Cardiac muscle cell (in vitro differentiated cells and primary cell): ENCODE measurements around the gene EBF3. TPM values are rescaled to one million over a fixed set of nuclear protein-coding genes. Genes with fewer than 3 reads are reported as not detected.
A peak's percentile ranks its signal among the peaks of the same experiment; 100 is the strongest.

ENCODE experiments used
- DNase-seq, 2 donors: peaks; one replicate each; pipeline versions ENCODE4 v3.0.0 to v3.0.0-alpha.2; 2010 to 2017; ENCODE audit warnings: low read depth in 1 of 2, low spot score in 1 of 2
- H3K27ac ChIP-seq: fragments of 200-600 bp; sonication (generic); 2 replicates; pipeline ENCODE4 v1.5.1; 2016
- H3K27me3 ChIP-seq: fragments of 200-600 bp; sonication (generic); 2 replicates; pipeline ENCODE4 v1.6.0; 2016; ENCODE audit warnings: control low read depth
- H3K36me3 ChIP-seq: fragments of 200-600 bp; sonication (generic); 2 replicates; pipeline ENCODE4 v1.5.1; 2016; ENCODE audit warnings: control low read depth
- H3K4me1 ChIP-seq: fragments of 200-600 bp; sonication (generic); 2 replicates; pipeline ENCODE4 v1.8.1; 2017; ENCODE audit warnings: low read depth, mild to moderate bottlenecking, mixed run types
- H3K4me3 ChIP-seq: fragments of 200-600 bp; sonication (generic); 2 replicates; pipeline ENCODE4 v1.5.1; 2016; ENCODE audit warnings: mild to moderate bottlenecking
- H3K9me3 ChIP-seq: fragments of 200-600 bp; sonication (generic); 2 replicates; pipeline ENCODE4 v1.5.1; 2017; ENCODE audit warnings: low read depth, mild to moderate bottlenecking, control low read depth
- polyA plus RNA-seq: library from polyadenylated mRNA; unstranded; fragments of >200 nt; fragmentation: Nextera tagmentation; extraction: Ambion mirVana; gene quantifications from 2 replicates; pipeline ENCODE4 v1.2.1, GENCODE V29; 2016
- total RNA-seq: library from RNA; depleted of rRNA; stranded (reverse); fragments of >200 nt; gene quantifications from 2 replicates; pipeline ENCODE4 v1.2.3, GENCODE V29; 2016
- TF ChIP-seq, protein P1 (sequence below): IDR thresholded peaks from 2 replicates; pipeline ENCODE4 v1.5.1; 2012; ENCODE audit warnings: low read depth, mild to moderate bottlenecking, low read length

Gene EBF3
- total and polyA plus RNA-seq, 2 experiments from 2014 or later = 0.61 to 2.8 TPM

DNA sequence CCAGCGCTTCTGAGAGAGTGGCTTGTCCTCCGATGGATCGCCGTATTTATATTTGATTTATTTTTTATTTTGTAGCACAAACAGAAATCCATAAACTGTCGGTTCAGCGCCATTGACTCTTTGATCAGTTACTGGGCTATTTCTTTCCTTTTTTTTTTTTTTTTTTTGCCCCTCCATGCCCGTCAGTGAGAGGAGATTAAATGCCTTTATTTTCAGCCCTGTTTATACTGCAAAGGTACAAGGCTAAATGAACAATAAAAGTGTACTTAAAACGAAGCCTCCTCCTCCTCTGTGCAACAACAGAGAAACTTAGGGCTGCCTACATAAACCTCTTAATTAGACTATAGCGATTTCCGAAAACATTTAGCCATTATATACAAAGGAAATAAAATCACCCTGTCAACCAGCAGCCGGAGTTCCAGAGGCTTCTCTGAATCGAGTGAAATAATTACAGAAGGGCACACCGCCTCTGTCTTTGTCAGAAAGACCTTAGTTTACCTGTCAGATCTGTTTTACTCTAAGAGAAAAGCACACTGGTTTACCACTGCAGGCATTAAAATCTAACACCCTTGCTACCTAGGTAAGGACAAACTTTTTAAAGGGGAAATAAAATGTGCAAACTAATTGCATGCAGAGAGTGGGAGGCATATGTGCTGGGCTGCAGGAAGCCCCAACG, 3.5 kb downstream of the EBF3 start:
- Histone ChIP-seq H3K27ac (no peak overlapping the region), H3K27me3 (peaks cover 98% of the 10 kb centered on the region)

DNA sequence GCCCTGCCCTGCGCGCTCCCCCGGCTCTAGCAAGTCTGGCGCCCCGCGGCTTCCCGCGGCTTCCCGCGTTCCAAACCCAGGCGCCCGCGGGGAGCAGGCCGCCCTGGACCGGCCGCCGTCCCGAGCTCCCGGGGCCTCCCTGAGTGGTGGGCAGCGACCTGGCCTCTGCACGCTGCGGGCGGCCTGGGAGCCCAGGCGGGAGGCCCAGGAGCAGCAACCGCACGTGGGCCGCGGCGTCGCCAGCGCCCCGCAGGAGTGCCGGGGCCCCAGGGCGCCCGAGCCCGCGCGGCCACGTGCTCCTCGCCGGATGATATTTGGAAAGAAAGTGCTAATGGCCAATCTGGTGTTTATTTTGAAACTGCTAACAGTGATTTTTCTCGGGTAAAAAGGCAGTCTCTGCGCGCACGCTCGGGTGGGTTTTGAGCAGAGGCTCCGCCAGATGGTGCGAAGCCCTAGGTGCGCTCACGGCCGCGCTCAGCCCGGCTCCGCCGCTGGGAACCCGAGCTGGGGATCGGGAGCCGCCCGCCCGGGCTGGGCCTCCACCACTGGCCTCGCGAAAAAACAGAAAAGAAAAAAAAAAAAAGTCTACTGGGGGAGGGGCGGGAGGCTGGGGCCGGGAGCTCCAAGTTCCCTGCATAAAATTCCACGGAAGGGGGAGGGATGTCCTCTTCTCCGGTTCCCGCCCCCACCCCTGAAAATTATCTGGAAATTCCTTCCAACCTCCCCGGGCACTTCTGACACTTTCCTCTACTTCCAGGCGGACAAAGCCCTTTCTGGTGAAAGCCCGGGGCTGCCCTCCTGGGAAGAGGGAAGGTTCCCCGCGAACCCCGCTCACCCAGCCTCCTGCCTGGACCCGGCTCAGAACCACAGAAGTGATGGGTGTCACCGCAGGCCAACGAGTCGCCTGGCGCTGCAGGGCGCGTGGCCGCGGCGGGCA, 4.3 kb downstream of the EBF3 start:
- Histone ChIP-seq H3K9me3 (no peaks in the 10 kb centered on the region), H3K27ac (no peak overlapping the region), H3K4me1 (peaks cover 17% of the 10 kb centered on the region), H3K4me3 (peak overlapping the region; percentile 15), H3K36me3 (no peaks in the 10 kb centered on the region), H3K27me3 (peaks cover 98% of the 10 kb centered on the region)
- peak; percentile 28 to 68 for DNase-seq
- TF ChIP-seq, protein P1, sequence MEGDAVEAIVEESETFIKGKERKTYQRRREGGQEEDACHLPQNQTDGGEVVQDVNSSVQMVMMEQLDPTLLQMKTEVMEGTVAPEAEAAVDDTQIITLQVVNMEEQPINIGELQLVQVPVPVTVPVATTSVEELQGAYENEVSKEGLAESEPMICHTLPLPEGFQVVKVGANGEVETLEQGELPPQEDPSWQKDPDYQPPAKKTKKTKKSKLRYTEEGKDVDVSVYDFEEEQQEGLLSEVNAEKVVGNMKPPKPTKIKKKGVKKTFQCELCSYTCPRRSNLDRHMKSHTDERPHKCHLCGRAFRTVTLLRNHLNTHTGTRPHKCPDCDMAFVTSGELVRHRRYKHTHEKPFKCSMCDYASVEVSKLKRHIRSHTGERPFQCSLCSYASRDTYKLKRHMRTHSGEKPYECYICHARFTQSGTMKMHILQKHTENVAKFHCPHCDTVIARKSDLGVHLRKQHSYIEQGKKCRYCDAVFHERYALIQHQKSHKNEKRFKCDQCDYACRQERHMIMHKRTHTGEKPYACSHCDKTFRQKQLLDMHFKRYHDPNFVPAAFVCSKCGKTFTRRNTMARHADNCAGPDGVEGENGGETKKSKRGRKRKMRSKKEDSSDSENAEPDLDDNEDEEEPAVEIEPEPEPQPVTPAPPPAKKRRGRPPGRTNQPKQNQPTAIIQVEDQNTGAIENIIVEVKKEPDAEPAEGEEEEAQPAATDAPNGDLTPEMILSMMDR = no peak

More for the DNA sequence above, 3.5 kb downstream of the EBF3 start:
- H3K9me3 ChIP-seq = no peaks in the 10 kb centered on the region
- TF ChIP-seq, protein P1 = no peak
- no peak overlapping the region for H3K4me3 ChIP-seq
- no peaks in the 10 kb centered on the region for H3K36me3 ChIP-seq
- peak in 1 of 2 donors; percentile 17 for DNase-seq
- H3K4me1 ChIP-seq = peaks cover 17% of the 10 kb centered on the region

DNA sequence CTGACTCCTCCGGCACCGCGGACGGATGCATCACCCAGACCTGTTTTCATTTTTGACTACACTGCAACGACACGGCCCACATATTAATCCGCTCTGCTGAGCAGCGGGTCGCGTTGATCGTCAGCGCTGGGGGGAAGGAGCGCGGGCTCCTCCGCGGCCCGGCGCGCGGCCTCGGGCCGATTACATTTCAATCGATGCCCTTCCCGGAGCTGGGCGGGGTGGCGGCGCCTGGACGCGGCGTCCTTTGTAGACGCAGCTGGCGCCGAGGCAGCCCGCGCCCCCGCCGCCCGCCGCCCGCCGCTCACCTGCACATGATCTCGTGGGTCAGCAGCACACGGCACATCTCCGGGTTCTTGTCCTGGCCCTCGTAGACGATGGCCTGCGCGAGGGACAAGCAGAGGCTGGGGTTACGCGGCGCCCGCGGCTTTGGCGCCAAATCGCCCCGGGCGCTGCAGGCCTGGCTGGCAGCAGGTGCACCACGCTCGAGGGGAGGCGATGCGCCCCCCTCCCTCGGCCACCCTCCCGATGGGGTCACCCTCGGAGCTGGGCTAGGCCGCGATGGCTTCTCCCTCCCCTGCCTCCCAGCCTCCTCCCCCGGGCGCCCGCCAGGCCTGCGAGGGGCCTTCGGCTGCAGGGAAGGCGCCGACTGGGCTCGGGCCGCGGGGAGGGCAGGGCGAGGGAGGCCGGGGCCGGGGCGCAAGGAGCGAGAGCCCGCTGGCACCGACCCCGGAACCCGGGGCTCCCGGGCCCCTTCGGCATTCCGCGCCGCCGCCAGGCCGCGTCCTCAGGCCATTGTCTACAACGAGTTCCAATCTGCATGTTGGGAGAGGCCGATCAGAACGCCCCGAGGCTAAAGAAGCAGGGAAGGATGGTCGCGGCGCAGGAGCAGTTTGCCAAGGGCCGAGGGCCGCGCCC, 5.2 kb downstream of the EBF3 start:
- H3K27me3 ChIP-seq = peaks cover 100% of the 10 kb centered on the region
- H3K4me1 ChIP-seq = peaks cover 17% of the 10 kb centered on the region
- no peaks in the 10 kb centered on the region for H3K9me3 ChIP-seq
- DNase-seq = peak in 1 of 2 donors; percentile 27
- peak overlapping the region; percentile 15 for H3K4me3 ChIP-seq
- TF ChIP-seq, protein P1 = no peak
- H3K36me3 ChIP-seq = no peaks in the 10 kb centered on the region
- H3K27ac ChIP-seq = no peak overlapping the region

DNA sequence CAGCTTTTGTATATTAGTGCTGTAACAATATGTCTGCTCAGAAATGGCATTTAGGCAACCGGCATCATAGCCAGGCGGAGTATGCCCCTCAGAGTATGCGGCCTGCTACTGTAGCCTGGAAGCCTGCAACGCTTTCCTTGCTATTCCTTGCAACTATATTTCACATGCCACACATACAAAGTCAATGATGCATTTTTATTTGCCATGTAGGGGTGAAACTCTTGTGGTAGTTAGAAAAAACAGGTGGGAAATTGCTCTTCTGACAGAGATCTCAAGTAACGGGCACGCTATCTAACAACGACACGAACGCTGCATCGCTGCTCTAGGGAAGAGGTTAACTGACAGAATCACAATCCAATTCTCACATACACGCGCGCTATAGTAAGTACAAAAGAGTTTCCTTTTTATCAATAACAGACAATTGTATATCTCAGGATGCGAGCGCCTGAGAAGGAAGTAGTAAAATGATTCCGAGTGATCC, 5.9 kb downstream of the EBF3 start:
- Histone ChIP-seq H3K27ac (no peak overlapping the region), H3K4me3 (peak overlapping the region; percentile 15)
- DNase-seq = peak; percentile 59 to 75

More for the DNA sequence above, 5.9 kb downstream of the EBF3 start:
- no peaks in the 10 kb centered on the region for H3K9me3 ChIP-seq
- peaks cover 17% of the 10 kb centered on the region for H3K4me1 ChIP-seq
- peaks cover 97% of the 10 kb centered on the region for H3K27me3 ChIP-seq
- TF ChIP-seq, protein P1 = peak; percentile 42
- no peaks in the 10 kb centered on the region for H3K36me3 ChIP-seq
